SHP77 (cell line): ENCODE results near the gene SH2D2A.
A peak's percentile ranks its signal among the peaks of the same experiment; 100 is the strongest.

Experiments used
- DNase-seq, 2 experiments: peaks; one replicate each; lab custom pipeline; 2025; lab: John Stamatoyannopoulos, UW

The SH2D2A gene

DNA sequence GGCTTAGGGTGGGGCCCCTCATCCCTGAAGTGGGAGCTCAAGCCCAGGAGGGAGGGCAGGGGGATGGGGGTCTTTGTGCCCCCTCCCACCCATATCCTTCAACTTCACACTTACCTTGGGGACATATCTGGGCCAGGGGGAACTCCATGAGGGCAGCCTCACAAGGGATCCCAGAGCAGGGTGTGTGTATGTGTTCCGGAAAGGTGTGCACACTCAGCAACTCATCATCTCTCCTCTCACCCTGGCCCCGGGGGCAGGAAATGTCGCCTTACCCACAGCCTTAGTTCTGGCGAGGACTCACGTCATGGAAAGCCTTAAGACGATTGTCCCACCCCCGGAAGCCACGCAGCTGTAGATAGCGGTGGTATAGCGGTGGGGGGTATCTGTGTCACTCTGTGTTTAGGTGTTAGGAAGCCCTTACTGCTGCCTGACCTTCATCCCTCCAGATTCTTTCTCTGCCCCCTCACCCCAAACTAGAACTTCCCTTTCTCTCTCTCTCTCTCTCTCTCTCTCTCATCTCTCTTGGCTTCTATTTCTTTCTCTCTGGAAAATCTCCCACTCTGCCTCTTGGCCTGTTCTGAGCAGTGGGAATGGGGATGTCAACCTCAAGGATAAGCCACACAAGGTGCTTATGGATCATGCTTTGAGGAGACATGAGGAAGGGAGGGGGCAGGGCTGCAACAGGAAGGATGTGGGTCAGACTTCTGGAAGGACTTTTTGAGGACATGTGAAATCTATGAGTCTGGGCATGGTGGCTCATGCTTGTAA, at the start of gene SH2D2A:
SH2D2A (minus strand) TSS at position 288 of the 768 bp plus-strand sequence; CDS start at position 148, 140 bp downstream.
- DNase-seq = no peak

DNA sequence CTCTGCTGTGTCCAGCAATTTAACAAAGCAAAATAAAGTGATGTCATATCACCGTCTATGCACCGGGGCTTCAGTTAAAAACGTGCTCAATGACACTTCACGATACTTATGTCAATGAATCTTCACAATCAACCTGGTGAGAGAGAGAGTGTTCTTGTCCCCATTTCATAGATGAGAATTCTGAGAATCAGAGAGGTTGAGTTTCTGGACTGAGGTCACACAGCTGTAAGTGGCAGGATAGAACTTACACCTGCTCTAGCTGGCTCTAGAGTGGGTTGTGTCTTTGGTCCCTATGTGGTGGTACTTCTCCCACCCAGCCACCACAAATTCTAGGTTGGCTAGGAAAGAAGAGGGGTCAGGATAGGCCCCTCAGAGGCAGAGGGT, 49.2 kb upstream of the SH2D2A start:
- no peak for DNase-seq

DNA sequence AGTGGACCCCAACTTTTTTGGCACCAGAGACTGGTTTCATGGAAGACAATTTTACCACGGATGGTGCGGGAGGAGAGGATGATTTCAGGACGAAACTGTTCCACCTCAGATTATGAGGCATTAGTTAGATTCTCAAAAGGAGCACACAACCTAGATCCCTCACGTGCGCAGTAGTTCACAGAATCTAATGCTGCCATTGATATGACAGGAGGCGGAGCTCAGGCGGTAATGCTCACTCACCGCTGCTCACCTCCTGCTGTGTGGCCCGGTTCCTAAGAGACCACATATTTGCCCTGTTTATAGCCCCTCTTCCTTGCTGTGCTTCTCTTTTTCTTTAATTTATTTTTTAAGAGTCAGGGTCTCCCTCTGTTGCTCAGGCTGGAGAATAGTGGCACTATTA, 48.6 kb upstream of the SH2D2A start:
- DNase-seq = no peak

DNA sequence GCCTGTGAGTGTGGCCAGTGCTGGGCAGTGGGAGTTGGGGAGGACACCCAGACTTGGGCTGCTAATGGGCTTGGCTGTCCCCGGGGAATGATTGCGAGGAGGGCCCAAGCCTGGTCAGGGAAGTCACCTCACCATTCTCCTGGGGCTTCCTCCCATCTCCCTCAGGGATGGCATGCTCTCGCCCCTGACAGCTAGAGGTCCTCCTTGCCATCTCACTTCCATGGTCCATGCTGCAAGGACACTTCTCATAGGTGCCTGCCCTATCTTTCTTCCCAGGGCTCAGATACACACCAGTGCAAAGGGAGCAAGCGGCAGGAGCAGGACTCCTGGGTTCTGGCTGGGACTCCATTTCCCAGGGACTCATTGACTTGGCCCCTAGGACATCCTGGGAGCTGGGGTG, 48.1 kb upstream of the SH2D2A start:
- no peak for DNase-seq

DNA sequence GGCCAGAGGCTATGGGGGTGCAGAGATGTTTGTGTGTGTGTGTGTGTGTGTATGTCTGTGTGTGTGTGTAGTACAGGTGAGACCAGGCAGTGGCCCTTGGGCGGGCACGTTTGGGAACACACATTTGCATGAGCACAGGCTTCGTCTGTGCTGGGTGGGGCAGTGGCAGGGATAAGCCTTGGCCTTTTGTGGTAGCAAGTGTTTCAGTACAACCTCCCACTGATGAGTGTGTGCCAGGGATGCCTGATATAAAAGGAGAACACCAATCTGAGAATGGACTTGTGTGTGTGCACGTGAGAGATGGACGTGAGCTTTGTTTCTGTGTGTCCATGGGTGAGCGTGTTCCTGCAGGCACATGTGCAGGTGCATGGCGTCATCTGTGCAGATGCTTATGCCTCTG, 47.0 kb upstream of the SH2D2A start:
- DNase-seq = no peak

DNA sequence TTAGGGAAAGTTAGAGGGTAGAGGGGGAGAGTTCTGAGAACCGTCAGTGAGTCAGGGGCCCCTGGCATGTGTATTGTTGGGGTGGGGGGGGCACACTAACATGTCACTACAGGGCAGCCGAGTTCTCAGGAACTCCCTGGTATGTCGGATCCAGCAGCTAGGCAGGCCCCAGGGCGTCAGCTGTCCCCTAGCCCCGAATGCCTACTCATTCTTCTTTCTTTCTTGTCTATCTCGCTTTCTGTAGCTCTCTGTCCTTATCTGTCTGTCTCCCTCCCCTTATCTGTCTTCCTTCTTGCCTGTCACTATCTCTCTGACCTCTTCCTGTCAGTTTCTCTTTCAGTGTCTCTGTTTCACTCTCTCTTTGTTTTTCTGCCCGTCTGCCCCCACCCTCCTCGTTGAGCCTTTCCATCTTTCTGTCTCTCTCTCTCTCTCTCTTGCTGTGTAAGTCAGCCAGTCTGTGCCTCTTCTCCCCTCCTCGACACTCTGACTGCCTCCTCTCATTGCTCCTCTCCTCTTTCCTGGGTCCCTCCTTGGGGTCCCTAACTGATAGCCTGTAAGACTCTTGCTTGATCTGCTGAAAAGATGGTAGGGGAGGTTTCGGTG, 46.5 kb upstream of the SH2D2A start:
- no peak for DNase-seq

DNA sequence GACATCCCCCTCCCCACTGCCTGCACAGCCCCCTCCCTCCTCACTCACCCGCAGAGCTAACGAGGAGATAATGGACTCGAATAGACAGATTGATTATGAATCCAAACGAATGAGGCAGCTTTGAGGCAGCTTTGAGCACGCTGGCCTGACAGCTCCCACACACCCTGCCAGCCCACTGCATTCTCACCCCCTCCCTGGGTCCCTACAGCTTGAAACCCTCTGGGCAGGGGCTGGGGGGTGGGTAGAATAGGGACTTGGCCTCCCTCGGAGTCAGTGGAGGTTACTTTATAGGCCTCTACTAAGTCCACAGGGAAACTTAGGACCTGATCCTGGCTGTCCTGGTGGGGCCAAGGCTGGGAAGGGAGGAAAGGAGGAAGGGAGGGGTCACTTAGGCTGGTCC, 45.9 kb upstream of the SH2D2A start:
- no peak for DNase-seq

DNA sequence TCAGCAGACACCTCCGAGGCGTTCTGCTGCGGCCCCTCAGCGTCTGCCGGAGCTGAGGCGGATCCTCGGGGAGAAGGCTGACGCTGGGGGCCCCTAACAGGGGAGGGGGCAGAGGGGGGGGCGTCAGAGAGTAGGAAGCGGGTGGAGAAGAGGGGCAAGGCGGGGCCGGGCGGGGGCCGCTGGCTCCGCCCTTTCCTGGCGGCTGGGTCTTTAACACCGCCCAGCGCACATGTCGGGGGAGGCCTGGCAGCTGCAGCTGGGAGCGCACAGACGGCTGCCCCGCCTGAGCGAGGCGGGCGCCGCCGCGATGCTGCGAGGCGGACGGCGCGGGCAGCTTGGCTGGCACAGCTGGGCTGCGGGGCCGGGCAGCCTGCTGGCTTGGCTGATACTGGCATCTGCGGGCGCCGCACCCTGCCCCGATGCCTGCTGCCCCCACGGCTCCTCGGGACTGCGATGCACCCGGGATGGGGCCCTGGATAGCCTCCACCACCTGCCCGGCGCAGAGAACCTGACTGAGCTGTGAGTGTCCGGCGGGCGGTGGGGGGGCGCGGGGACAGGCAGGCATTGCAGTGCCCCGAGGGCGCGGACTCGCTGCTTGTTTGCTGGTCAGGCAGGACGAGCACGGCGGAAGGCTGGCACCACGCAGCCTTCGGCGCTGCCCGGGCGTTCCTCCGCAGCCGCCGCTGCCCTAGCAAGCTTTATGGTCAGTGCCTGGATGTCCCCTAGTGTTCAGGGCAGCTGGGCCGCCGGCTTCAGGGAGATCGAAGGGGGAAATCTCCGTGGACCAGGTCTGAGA, 44.2 kb upstream of the SH2D2A start, which contains the start of gene NTRK1:
NTRK1 (plus strand) TSS at position 238 of the 796 bp plus-strand sequence; CDS start at position 308, 70 bp downstream.
- DNase-seq = peak; percentile 84 to 86

DNA sequence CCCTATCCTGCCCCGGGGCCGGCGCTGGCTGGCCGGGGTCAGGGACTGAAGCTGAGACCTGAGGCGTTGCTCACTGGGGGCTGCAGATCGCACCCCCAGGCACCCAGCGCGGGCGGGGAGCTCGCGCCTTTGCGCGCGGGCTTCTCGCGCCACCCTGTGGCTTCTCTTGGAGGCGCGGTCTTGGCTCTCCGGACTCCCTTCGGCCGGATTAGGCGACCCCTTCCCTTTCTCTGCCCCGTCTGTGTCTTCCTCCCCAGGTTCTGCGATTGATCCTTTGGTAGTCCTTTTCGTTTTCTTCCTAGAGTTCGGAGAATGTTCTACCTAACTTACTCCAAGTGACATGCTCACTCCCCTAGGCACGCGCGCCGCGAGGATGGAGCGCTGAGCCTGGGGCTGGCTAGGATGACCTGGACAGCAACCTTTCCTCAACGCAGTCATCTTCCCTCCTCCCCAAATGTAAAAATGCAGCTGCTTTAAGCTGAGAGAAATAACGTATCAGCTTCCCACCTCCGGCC, 43.5 kb upstream of the SH2D2A start:
- peak; percentile 45 to 71 for DNase-seq

DNA sequence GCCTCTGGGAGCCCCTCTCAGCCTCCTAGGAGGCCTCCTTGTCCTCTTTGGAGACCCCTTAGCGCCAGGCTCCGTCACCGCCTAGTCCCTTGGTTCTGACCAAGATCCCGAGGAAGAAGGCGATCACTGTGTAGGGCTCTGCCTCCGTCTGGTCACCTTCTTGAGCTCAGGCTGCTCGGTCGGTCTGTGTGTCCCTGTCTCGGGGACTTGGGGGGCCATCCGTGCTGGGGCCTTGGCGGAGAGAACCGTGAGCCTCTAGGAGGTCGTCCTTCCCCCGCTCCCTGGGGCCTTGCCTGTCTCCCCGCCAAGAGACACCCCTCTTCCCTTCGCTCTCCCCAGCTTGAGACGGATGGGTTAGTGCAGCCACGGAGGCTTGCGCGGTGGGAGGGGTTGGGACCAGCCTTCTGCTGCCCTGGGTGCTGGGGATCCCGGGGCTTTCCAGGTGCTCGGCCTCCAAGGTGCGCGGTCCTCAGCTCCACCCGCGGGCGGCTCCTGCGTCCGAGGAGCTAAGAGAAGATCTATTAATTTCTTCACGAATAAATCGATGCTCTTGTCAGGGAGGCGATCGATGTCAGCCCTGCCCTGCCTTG, 43.0 kb upstream of the SH2D2A start:
- no peak for DNase-seq

DNA sequence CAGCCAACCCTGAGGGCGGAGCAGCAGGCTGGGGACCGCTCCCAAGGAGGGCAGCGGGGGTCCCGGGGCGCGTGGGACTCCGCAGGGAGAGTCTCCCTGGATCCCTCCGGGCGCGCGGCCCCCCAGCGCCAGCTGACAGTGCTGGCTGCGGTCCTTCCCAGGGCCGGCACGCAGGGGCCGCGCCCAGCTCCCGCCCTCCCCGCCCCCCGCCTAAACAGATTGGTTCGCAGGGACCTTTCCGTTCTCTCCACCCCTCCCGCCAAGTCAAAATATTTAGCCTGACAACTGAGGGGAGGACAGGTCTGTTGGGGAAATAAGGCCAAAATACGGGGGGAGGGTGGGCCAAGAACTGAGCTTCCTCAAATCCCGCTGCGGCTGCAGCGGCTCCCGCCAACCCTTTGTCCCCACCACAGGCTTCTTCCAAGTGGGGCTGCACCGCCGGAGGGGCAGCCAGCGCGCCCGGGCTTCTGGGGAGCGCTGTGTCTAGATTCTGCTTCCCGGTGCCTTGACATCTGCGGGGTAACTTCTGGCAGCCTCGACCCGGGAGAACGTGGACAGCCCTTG, 42.4 kb upstream of the SH2D2A start, which contains the start of gene INSRR:
INSRR (minus strand) TSS at position 159 of the 564 bp plus-strand sequence. CDS start 496 bp downstream, outside the sequence.
- no peak for DNase-seq

DNA sequence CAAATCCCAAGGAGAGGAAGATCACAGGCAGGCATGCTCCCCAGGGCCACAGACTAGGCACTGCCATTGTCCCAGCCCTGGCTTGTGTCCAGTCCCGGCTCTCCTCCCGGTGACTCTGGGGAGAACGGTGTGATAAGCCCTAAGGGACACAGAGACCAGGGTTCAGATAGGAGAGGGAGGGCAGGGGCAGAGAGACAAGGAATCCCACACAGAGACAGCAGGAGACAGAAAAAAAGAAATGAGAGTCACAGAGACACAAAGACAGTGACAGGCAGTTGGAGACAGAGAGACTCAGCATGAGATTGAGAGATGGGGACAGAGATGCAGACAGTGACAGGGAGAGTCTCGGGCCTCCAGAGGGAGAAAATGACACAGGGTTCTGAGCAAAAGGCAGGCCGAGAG, 41.9 kb upstream of the SH2D2A start:
- no peak for DNase-seq

DNA sequence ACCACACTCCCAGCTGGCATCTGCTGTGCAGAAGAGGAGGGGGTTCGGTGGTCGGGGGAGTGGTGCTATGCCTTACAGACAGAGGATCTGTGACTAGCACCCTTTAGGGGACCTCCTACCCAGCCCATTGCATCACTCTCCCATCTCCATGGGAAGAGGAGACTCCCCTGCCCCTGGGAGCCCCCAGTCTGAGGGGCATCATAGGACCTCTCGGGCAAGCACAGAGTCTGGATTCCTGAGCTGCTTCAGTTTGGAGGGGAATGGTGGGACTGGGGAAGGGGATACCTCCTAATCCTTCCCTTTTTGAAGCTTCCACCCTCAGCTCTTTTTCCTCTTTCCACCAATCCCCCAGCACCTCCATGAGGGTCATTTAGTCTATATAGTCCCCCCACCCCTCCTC, 40.9 kb upstream of the SH2D2A start:
- DNase-seq = no peak

DNA sequence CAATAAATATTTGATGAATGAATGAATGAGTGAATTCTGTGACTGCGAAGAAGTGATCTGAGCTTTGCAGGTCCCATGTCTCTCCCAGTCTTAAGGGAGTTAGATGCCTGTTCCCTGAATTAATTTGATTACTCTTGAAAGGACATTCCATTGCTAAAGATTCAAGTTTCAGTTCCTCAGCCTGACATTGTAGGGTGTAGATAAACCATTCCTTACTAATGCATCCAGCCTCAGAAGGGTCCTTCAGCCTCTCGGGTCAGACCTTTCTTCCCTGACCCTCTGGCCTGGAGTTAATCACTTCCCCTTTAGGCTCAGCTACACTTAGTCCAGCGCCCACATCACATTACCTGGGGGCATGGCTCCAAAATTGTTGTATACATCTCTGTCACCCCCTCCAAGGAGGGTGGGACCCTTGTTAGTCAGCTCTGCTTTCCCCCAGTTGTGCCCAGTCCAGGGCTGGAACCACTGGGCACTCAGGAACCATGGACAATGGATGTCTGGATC, 39.7 kb upstream of the SH2D2A start:
- DNase-seq = no peak

DNA sequence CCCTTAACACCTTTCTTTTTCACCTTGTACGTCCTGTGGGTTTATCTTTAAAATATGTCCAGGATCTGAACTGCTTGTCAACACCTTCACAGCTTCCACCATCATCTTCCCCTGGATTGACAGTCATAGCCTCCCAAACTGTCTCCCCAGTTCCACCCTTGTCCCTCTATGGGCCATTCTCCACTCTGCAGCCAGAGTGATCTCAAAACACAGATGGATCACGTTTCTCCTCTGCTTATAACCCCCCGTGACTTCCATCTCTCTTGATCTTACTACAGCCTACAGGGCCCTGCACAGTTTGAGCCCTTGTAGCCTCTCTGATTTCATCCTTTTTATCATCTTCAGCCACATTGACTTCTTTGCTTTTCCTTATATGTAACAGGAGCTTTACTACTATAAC, 38.0 kb upstream of the SH2D2A start:
- DNase-seq = no peak

DNA sequence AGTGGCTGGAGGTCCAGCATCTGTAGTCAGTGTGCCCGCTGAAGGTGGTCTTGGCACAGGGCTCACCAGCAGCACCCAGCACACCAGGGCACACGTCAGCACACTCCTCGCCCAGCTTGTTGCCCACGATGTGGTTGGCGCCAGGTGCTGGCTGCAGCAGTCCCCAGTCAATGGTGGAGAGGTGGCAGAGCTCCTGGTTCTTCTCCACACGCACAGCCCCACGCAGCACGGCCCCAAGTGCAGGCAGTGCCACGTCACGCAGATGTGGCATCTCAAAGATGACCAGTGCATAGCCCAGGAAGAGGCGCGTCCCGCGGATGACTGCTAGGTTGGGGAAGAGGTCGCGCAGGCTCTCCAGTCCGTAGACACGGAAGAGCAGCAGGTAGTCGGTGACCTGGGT, 37.1 kb upstream of the SH2D2A start:
- DNase-seq = no peak

DNA sequence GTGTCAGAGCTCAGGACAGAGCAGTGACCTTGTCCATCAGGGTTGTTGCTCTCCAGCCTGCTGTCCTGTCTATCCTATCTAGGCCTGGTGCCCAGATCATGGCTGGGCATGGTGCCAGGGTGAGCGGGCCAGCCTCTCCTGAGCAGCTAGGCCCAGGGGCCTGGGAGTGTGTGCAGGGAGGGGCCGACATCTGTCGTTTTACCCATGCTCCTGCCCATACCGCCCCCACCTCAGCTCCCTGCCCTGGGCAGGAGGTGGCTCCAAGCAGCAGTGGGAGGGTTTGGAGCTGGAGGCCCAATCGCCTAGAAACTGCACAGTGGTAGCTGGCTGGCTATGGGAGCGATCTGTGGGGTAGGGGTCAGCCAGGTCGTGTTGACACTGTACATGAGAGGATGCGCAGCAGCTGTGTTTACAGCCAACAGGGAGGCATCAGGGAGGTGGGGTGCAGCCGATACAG, 35.8 kb upstream of the SH2D2A start:
- DNase-seq = peak; percentile 99

DNA sequence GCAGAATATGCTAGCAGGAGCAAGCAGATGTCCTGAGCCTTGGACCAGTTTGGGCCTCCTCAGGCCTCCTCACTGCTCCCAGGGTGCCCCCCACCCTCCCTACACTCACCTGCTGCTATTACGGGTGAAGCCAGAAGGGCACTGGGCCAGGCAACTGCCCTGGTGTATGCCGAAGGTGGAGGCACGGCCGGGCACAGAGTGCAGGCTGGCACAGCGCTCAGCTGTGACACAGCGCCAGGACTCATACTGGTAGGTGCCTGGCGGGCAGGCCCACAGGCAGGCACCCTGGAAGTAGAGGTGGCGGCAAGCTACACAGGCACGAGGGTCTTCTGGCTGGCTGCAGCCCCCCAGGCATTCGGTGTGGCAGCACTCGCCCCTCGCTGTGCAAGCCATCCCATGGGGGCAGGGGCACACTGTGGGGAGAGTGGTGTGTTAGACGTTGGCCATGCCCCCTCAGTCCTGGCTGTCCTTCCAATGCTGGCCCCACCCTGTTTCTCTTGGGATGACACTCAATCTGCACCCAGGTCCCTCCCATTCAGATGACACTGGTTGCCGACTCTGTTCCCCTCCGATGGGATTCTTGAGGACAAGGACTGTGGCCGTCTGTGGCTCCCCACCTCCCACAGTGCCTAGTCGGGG, 35.2 kb upstream of the SH2D2A start:
- peak in 1 of 2 experiments; percentile 72 for DNase-seq

DNA sequence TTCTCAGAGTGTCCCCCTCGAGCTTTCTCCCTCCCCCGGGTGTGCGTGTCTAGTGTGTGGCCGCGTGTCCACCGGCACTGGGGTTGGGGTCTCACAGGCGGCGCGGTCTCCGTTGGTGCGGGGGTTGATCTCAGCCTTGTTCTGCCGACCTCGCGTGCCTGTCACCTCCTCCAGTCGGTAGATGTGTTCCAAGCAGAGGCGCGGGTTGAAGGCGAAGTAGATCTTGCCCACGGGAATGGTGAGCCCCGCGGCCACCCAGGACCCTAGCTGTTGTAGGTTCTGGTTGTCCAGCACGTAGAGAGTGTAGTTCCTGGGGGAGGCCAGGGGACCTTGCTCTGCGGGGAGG, 32.5 kb upstream of the SH2D2A start:
- no peak for DNase-seq

DNA sequence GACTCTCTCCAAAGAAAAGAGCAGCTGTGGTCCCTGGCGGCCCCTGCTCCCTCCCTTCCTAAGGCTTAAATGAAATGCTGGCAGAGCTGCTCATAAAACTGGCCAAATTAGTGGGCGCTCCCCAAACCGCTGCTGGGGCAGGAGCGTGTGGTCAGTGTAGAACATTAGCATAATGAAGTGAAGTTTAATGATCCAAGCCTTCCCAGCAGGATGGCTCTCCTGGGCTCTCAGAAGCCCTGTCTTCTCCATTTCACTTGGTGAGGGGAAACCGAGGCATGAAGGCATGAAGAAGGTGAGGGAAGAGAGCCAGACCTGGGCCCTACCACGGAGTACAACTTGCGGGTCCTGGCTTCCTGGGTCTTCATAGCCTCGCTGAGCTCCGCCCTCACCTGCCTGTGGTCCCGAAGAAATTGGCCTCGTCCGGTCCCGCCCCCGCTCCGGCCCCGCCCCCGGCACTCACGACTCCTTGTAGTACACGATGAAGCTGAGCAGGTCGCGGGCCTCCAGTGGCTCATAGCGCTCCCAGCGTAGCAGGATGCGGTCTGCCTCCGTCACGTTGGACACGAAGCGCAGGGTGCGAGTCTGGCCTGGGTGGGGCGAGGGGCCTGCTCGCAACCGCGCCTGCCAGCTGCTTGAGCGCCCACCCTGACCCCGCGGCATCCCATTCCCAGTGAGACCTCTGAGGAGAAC, 32.0 kb upstream of the SH2D2A start:
- no peak for DNase-seq
